Adrenal gland (tissue), 12 donors: ENCODE data around the gene LAMC3. TPM values are rescaled to one million over a fixed set of nuclear protein-coding genes. Genes with fewer than 3 reads are reported as not detected.

Experiments
- DNase-seq, 7 donors: peaks; one replicate each; pipeline ENCODE4 v3.0.0-alpha.2; 2019 to 2020
- H3K27ac ChIP-seq, 5 donors: fragments of 200-600 bp; sonication (generic) in 4 of 5; 1 replicate in 3 of 5; 2 replicates in 2 of 5; pipeline versions ENCODE4 v1.5.1 to v1.8.0; 2016 to 2020; ENCODE audit warnings: mild to moderate bottlenecking in 1 of 5
- H3K27me3 ChIP-seq: fragments of 200-600 bp; 2 replicates; pipeline ENCODE4 v1.8.0; 2021
- H3K36me3 ChIP-seq, 2 donors: fragments of 200-600 bp; replicated peaks in 1 of 2; 1 replicate in 1 of 2; 2 replicates in 1 of 2; pipeline versions ENCODE4 v1.5.1 to v1.8.0; 2018 to 2022
- H3K4me1 ChIP-seq, 2 donors: fragments of 200-600 bp; replicated peaks in 1 of 2; 1 replicate in 1 of 2; 2 replicates in 1 of 2; pipeline versions ENCODE4 v1.5.1 to v1.8.0; 2018 to 2021
- H3K4me3 ChIP-seq, 4 donors: fragments of 200-600 bp; sonication (generic) in 3 of 4; one replicate each; pipeline ENCODE4 v1.5.1; 2016 to 2018
- H3K9me3 ChIP-seq, 3 donors: fragments of 200-600 bp; sonication (generic) in 1 of 3; replicated peaks in 1 of 3; 1 replicate in 2 of 3; 2 replicates in 1 of 3; pipeline versions ENCODE4 v1.5.1 to v1.8.0; 2016 to 2021
- POLR2A ChIP-seq, 2 donors: fragments of 450-650 bp; IDR thresholded peaks; one replicate each; pipeline ENCODE4 v1.6.1; 2017; ENCODE audit warnings: antibody characterized with exemption in 2 of 2, mild to moderate bottlenecking in 2 of 2, moderate library complexity in 1 of 2
- WGBS, 4 donors: extraction: QIAGEN DNeasy Blood & Tissue Kit in 2 of 4; methylation state at CpG; one replicate each; pipeline versions ENCODE4 v1.1.5 to v1.1.7; 2013 to 2017; 5-methylcytosine and 5-hydroxymethylcytosine counted together
- intact Hi-C, 2 donors: fragments of 100-400 bp; cut with DNase I; formaldehyde crosslinking; loops; one replicate each; pipeline versions ENCODE4 v1.14.1 to v1.15.0; 2022 to 2023
- polyA plus RNA-seq, 3 donors: library from polyadenylated mRNA; stranded (reverse); fragments of 200-250 nt in 2 of 3; fragments of 350-450 nt in 1 of 3; fragmentation: Illumina TruSeq in 1 of 3; extraction: RNeasy Lipid Tissue Mini Kit (QIAGEN cat#74804) in 1 of 3; gene quantifications; one replicate each; pipeline ENCODE4 v1.2.3, GENCODE V29; 2013 to 2014
- total RNA-seq, 9 donors: library from RNA; depleted of rRNA in 4 of 9; stranded (reverse); fragments of >200 nt in 4 of 9; fragments of 120-200 nt in 1 of 9; fragmentation: NEBNext Ultra II Directional in 1 of 9; extraction: Animal tissue kit (Norgen Biotek cat#: 25700) in 1 of 9; gene quantifications; one replicate each; pipeline versions ENCODE4 v1.1.0 to v1.2.4, GENCODE V29; 2013 to 2023
- TF ChIP-seq, protein P1 (sequence below), 6 experiments: fragments of 450-650 bp in 4 of 6; fragments of 200-600 bp in 2 of 6; sonication (generic) in 1 of 6; IDR thresholded peaks; 1 replicate in 5 of 6; 2 replicates in 1 of 6; pipeline versions ENCODE4 v1.5.1 to v1.8.0; 2016 to 2021; ENCODE audit warnings: antibody characterized with exemption in 6 of 6, mild to moderate bottlenecking in 2 of 6, moderate library complexity in 1 of 6
- donor health status: healthy with polysubstance abuse.
- donor health status: Bipolar disorder and iron deficiency.
- donor health status: DM: yes; HTN: yes; CAD: no.
- donor health status: DM: no; HTN: no; CAD: no.
- donor health status: DM: no; HTN: no; CAD: no.
- donor health status: DM: yes; HTN: yes; CAD: no.

LAMC3 gene
- total and polyA plus RNA-seq, 12 donors = 3.3 to 125 (median 49.7) TPM

DNA sequence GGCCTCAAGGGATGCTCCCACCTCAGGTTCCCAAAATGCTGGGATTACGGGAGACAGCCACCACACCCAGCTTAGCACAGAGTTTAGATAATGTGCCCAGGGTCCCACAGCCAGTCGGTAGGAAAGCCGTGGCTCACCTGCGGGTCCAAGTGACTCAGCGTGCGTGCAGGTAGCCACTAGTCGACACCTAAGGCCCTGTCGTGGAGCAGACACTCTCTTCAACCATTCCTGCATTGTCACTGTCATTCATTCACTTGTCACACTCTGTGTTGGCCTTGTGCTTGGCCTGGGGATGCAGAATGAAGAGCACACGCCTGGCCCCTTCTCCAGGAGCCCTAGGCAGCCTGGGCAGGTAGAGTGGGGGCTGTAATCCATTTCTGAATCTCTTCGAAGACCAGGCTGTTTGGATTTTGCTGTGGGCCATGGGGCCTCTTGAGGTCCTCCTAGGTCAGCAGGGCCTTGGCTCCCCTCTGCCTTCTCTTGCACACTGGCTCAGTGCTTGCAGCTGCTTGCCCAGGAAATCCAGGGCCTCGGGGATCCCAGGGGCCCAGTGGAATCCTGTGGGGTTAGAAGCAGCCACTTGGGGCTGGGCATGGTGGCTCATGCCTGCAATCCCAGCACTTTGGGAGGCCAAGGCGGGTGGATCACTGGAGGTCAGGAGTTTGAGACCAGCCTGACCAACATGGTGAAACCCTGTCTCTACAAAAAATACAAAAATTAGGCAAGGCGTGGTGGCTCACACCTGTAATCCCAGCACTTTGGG lies 81.2 kb downstream of the LAMC3 start:
- TF ChIP-seq POLR2A (IDR thresholded peaks at IDR 0.05) = no peak
- TF ChIP-seq, protein P1, sequence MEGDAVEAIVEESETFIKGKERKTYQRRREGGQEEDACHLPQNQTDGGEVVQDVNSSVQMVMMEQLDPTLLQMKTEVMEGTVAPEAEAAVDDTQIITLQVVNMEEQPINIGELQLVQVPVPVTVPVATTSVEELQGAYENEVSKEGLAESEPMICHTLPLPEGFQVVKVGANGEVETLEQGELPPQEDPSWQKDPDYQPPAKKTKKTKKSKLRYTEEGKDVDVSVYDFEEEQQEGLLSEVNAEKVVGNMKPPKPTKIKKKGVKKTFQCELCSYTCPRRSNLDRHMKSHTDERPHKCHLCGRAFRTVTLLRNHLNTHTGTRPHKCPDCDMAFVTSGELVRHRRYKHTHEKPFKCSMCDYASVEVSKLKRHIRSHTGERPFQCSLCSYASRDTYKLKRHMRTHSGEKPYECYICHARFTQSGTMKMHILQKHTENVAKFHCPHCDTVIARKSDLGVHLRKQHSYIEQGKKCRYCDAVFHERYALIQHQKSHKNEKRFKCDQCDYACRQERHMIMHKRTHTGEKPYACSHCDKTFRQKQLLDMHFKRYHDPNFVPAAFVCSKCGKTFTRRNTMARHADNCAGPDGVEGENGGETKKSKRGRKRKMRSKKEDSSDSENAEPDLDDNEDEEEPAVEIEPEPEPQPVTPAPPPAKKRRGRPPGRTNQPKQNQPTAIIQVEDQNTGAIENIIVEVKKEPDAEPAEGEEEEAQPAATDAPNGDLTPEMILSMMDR (IDR thresholded peaks at IDR 0.05) = no peak
- peaks cover 10% of the 10 kb centered on the region for H3K27me3 ChIP-seq
- H3K27ac ChIP-seq = no peak overlapping the region
- no peaks in the 10 kb centered on the region for H3K9me3 ChIP-seq
- DNase-seq = no peak
- H3K36me3 ChIP-seq = no peaks in the 10 kb centered on the region
- intact Hi-C loops = no loop called here
- H3K4me3 ChIP-seq = no peak overlapping the region
- no peaks in the 10 kb centered on the region for H3K4me1 ChIP-seq
- WGBS, 4 donors = 86 to 93% (median 91%) methylated on average over 3 to 13 of the region's 13 CpGs

DNA sequence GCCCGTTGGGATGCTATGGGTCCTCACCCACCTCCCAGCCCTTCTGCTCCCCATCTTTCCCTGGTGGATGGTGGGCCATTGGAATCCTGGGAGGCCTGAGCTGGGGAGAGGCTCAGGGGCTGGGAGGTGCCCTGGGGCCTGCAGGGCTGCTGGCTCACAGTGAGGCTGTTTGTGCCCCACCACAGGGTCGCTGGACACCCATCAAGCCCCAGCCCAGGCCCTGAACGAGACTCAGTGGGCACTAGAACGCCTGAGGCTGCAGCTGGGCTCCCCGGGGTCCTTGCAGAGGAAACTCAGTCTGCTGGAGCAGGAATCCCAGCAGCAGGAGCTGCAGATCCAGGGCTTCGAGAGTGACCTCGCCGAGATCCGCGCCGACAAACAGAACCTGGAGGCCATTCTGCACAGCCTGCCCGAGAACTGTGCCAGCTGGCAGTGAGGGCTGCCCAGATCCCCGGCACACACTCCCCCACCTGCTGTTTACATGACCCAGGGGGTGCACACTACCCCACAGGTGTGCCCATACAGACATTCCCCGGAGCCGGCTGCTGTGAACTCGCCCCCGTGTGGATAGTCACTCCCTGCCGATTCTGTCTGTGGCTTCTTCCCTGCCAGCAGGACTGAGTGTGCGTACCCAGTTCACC lies 82.5 kb downstream of the LAMC3 start:
- WGBS, 4 donors = 85 to 94% (median 88%) methylated on average over 6 to 19 of the region's 19 CpGs
- H3K9me3 ChIP-seq = no peaks in the 10 kb centered on the region
- no peak for DNase-seq
- TF ChIP-seq, protein P1 (IDR thresholded peaks at IDR 0.05) = no peak
- TF ChIP-seq POLR2A (IDR thresholded peaks at IDR 0.05) = no peak
- H3K4me1 ChIP-seq = peaks cover 0 to 2% of the 10 kb centered on the region in 2 donors
- no peak overlapping the region for H3K4me3 ChIP-seq
- intact Hi-C loops = no loop called here
- no peaks in the 10 kb centered on the region for H3K36me3 ChIP-seq
- peaks cover 19% of the 10 kb centered on the region for H3K27me3 ChIP-seq
- no peak overlapping the region for H3K27ac ChIP-seq

DNA sequence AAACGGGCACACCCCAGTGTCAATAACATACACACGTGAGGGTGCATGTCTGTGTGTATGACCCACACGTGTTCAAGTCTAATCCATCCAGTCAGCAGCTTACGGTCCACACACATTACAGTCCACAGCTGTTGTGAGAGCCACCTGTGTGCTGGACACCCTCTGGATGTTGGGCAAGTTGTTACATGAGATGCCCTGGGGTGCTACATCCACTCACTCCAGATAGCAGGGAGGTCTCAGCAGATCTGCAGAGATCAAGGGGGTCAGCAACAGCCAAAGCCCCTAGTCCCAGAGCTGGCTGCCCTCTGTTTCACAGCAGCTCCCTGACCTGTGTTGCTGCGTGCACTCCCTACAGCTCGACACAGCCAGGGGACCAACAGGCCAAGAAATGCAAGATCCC lies 83.1 kb downstream of the LAMC3 start:
- peaks cover 24% of the 10 kb centered on the region for H3K27me3 ChIP-seq
- H3K36me3 ChIP-seq = no peaks in the 10 kb centered on the region
- no peak for TF ChIP-seq POLR2A (IDR thresholded peaks at IDR 0.05)
- TF ChIP-seq, protein P1 (IDR thresholded peaks at IDR 0.05) = no peak
- DNase-seq = no peak
- no peak overlapping the region for H3K27ac ChIP-seq
- peaks cover 0 to 7% of the 10 kb centered on the region in 2 donors for H3K4me1 ChIP-seq
- no peaks in the 10 kb centered on the region for H3K9me3 ChIP-seq
- WGBS, 4 donors = 79 to 94% (median 83%) methylated on average over 4 to 6 of the region's 6 CpGs
- H3K4me3 ChIP-seq = no peak overlapping the region
- intact Hi-C loops = no loop called here

DNA sequence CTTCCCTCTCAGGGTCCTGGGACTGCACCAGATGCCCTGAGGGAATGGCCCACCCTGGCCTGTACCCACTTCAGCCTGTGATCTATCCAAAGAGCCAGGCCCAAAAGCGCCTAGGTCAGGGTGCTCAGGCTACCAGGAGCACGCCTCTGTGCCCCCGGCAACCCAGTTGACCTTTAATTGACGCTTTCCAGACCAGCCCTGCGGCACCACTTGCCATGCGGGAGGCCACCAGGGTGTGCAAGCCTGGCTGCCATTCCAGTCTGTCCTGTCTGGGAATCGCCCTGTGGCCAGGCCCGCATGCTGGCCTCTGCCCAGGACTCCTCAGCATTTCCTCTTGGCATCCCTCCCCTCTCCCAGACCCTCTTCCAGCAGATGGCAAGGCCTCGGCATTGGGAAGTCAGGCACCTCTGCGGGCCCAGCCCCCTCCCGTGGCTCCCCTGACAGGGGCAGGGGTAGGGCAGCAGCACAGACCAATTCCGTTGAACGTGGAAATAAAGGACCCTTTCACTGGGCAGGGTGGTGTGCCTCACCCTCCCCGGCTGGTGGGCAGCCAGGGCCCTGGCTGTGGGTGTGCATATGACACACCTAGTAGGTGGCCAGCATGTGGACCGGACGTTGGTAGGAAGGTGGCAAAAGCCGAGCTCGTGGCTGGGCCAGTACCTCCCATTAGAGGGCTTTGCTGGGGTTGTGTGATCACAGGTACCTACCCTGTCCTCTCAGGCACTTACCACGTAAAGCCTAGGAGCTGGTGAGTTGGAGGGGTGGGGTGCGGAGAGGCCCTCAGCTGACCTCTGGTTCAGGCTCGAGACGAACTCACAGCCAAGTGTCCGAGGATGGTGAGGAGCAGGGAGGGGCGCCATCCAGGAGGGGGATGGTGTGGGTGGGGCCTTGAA lies 83.8 kb downstream of the LAMC3 start:
- Histone ChIP-seq H3K4me3 (no peak overlapping the region), H3K36me3 (no peaks in the 10 kb centered on the region), H3K9me3 (no peaks in the 10 kb centered on the region), H3K4me1 (peaks cover 0 to 8% of the 10 kb centered on the region in 2 donors), H3K27me3 (peaks cover 31% of the 10 kb centered on the region), H3K27ac (no peak overlapping the region)
- no peak for DNase-seq
- TF ChIP-seq, protein P1 (IDR thresholded peaks at IDR 0.05) = no peak
- no peak for TF ChIP-seq POLR2A (IDR thresholded peaks at IDR 0.05)
- intact Hi-C loops = no loop called here
- WGBS, 4 donors = 72 to 85% (median 79%) methylated on average over 7 to 24 of the region's 24 CpGs
